Activated effector memory CD4-positive, alpha-beta T cell treated with Interleukin-2 at 50 U/mL for 16 hours (primary cell): Measurements from ENCODE around the gene KIFAP3.
"Not testable (repeated sequence)": the region's sequence is repeated elsewhere in the genome, so short reads cannot be mapped to it uniquely, and the experiment has no call there.

Experiments used
- DNase-seq: peaks from one replicate; pipeline ENCODE4 v3.0.0-alpha.2; 2020

The KIFAP3 gene

GRCh38 chr1:170074250-170075157 is at the start of gene KIFAP3:
Gene KIFAP3 (minus strand): TSS chr1:170074695. CDS start chr1:170074467, 228 bp downstream.
- peak; percentile 94 for DNase-seq

DNA sequence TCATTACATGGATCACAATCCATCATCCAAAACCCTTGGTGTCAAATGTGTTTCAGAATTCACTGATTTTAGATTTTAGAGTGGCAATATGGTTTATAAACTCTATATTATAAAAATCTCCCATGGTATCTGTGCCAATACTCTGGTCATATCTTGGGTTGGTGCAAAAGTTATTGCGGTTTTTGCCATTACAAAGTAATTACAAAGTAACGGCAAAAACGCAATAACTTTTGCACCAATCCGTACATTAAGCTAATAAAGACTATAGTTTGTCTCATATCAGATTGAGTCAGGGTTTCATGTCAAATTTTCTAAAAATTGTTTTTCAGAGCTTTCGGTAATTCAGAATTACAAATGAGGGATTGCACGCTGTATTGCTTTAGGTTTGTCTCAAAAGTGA is 47.9 kb upstream of the KIFAP3 start:
- no peak for DNase-seq

DNA sequence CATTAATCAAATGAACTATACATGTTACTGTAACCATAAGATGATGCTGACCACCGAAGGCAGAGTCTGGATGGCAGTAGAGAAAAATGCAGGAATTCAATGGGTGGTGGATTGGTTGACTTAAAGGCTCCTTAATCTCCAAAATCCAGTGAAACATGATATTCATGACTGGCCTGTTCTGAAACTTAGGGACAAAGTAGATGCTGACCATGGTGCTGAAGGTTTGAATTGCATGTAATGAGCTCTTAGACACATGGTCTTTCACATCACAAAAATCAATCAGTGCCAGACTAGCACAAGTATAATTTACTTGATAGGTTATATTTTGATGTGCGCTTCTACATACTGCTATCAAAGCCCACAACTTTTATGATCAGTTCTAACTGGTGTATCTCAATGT is 40.4 kb upstream of the KIFAP3 start:
- no peak for DNase-seq

GRCh38 chr1:170113140-170113539 is 38.6 kb upstream of the KIFAP3 start:
- DNase-seq, result not testable (repeated sequence)

GRCh38 chr1:170097449-170097948 is 23.0 kb upstream of the KIFAP3 start:
- no peak for DNase-seq

DNA sequence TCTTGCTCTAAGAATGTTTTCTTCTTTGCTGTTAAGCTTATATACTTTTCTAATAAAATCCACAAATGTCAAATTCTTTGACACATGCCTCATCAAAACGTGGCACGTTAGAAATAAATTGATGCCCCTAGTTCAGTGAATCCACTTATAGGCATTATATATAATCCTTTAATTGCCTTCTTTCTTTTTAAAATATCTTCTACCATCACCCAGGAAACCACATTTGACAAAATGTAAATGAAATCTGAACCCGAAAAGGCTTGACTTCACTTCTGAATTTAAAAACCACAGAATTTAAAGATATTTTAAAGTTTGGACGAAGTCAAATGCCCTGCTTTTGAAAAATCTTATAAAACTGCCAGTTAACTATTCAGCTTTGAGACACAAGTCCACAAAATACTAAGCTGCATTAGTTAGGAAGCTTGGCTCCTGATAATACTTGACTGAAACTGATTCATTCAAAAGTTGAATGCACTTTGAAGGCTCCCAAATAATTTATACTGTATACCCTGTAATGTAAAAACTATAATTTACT is 22.4 kb upstream of the KIFAP3 start:
- no peak for DNase-seq

- no peak for DNase-seq
Observed at GRCh38 chr1:170095976-170096748, 21.7 kb upstream of the KIFAP3 start.

- not testable (repeated sequence) for DNase-seq
Observed at GRCh38 chr1:170094697-170095616, 20.5 kb upstream of the KIFAP3 start.

- DNase-seq, result no peak
Observed at GRCh38 chr1:170086399-170087032, 12.0 kb upstream of the KIFAP3 start.

DNA sequence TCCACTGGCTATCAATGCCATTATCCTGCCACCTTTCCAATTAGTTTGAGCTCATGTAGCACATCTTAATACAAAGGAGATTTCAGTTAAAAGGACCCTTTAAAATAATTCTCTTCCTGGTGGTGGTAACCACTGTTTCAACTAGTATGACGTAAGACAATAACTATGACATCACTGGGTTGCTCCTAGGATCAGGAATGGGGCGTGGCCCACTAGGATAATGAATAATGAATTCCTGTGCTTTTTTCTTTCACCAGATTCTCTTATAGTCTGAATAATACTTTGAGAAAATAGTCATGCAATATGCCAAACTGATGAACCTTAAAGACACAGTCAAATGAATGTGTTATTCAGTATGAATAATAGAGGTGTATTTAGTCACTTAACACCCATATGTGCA is 10.6 kb upstream of the KIFAP3 start:
- DNase-seq, result no peak

- DNase-seq, result no peak
Observed at GRCh38 chr1:170078610-170079189, 4.2 kb upstream of the KIFAP3 start.

- no peak for DNase-seq
Observed at GRCh38 chr1:170077926-170078325, 3.4 kb upstream of the KIFAP3 start.

GRCh38 chr1:170076952-170077351 is 2.5 kb upstream of the KIFAP3 start:
- DNase-seq, result not testable (repeated sequence)

DNA sequence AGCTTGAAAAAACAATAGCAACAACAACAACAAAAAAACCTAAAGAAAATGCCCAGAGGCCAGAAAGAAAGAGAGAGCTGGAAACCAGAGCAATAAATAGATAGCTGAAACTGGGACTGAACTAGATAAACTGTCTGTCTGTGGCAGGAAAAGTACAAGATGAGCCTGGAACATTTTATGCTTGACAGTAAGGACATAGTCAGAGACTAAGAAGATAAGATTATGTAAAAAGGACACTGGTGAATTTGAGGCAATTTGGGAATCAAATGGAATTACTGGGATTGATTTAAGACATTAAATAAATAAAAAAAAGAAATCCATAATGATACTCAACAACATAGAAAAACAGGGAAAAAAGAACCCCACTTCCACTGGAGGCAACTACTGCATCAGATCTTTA is 1.7 kb upstream of the KIFAP3 start:
- no peak for DNase-seq

DNA sequence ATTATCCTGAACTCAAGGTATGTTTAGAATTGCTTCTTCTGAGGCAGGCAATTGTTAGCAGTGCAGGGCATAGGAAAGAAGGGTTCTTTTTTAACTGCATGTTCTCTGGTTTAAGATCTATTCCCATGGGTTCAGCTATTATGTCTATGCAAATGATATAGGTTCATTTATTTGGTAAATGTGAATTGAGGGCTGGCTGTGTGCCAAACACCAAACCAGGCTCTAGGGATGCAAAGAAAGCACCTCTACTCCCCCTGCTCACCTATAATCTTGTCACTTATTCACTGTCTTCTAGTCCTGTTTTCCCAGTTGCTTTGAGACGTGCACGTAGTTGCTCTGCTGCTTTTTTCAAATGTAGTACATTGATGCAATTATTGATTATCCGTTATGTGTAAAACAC is 691 bp upstream of the KIFAP3 start:
- DNase-seq, result no peak

DNA sequence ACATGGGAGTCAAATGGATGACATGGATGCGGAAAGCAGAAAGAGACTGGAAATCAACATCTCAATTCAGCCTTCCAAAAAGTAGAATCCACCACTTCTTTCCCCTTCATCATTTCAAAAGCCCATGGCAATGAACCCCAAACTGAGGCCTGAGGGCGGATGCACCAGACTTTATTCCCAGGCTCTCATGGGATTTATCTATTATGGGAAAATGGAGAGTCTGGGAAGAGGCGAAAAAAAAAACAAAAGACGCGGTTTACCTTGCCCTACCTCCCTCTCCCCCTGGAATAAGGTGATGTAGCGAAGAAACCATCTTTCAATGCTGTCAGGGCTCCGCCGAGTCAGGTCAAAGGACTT is 624 bp downstream of the KIFAP3 start:
- DNase-seq, result no peak

- no peak for DNase-seq
Observed at GRCh38 chr1:170071378-170071777, 3.1 kb downstream of the KIFAP3 start.

GRCh38 chr1:170068923-170069322 is 5.6 kb downstream of the KIFAP3 start:
- DNase-seq, result no peak

GRCh38 chr1:170067253-170067819 is 7.2 kb downstream of the KIFAP3 start:
- DNase-seq, result no peak

GRCh38 chr1:170064821-170065220 is 9.7 kb downstream of the KIFAP3 start:
- no peak for DNase-seq
